HG02852 (cell line): Measurements from ENCODE around the gene HSP90AA1.

Experiments
- ATAC-seq: cut with Tn5 transposase; IDR thresholded peaks from one replicate; pipeline ENCODE4 v1.9.1; 2021; ENCODE audit warnings: mild to moderate bottlenecking, moderate library complexity; ENCODE audit not compliant: unreplicated experiment

The HSP90AA1 gene

GRCh38 chr14:102044566-102044965, 42.3 kb downstream of the HSP90AA1 start:
- no peak for ATAC-seq

- ATAC-seq: no peak
Observed at GRCh38 chr14:102043251-102044025, 43.4 kb downstream of the HSP90AA1 start.

GRCh38 chr14:102042699-102043098, 44.1 kb downstream of the HSP90AA1 start:
- no peak for ATAC-seq

DNA sequence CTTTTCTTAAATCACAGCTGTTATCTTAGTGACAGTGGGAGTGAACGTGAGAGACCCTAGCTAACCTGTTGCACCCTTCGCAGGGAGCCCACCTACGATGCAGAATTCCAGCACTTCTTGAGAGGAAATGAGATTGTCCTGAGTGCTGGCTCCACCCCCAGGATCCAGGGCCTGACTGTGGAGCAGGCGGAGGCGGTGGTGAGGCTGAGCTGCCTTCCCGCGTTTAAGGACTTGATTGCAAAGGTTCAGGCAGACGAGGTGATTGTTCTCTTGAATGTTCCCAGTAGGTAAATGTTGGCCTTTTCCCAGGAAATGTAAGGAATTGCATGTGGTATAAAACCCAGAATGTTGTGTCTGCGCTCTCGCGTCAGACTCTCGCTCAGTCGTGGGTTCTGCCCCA, 46.7 kb downstream of the HSP90AA1 start:
- no peak for ATAC-seq

- ATAC-seq: no peak
Observed at GRCh38 chr14:102039157-102039556, 47.7 kb downstream of the HSP90AA1 start.

GRCh38 chr14:102037686-102038085, 49.2 kb downstream of the HSP90AA1 start:
- no peak for ATAC-seq

DNA sequence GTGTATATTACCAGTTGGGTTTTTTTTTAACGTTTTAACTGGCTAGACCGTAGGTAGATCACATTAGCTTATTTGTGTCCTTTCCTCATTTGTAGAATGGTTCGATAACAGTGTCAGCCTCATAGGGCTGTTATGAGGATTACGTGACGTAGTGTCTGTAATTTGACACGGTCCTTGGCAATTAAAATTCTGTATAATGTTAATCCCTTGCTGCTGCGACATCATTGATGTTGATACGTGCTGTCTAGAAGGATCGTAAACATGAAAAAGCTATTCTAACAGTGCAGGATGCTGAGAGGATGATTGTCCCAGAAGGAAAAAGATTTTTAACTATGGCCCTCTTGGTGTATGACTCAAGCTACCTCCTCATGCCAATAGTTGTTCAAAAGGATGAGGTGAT, 50.9 kb downstream of the HSP90AA1 start:
- ATAC-seq: no peak

DNA sequence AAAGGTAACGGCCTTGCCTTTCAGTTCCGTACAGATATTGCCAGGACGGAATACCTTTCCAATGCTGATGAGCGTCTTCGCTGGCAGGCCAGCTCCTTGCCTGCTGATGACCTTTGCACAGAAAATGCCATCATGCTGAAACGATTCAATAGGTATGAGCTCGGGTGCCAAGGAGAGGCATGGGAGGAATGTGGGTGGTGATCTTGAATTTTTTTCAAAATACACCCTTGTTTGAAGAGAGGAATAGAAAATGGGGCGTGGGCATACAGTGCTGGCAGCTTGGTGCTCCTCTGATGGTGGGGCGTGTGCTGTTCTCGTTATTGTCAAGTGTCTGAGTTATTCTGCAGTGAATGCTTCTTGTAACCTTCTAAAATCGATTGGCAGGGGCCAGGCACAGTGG, 52.5 kb downstream of the HSP90AA1 start:
- no peak for ATAC-seq

DNA sequence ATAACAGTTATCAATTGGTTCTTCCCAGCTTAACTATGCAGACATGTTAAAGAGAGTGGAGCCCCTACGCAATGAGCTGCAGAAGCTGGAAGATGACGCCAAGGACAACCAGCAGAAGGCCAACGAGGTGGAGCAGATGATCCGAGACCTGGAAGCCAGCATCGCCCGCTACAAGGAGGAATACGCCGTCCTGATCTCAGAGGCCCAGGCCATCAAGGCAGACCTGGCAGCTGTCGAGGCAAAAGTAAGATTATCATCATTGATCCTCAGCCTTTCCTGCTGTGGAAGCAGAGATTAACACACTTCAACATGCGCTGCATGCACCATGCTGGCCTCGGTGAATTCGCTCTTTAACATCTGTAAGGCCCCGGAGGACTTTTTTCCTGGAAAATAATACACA, 53.6 kb downstream of the HSP90AA1 start:
- ATAC-seq: no peak
